ENCODE measurements around the gene ADCY4.

DNA sequence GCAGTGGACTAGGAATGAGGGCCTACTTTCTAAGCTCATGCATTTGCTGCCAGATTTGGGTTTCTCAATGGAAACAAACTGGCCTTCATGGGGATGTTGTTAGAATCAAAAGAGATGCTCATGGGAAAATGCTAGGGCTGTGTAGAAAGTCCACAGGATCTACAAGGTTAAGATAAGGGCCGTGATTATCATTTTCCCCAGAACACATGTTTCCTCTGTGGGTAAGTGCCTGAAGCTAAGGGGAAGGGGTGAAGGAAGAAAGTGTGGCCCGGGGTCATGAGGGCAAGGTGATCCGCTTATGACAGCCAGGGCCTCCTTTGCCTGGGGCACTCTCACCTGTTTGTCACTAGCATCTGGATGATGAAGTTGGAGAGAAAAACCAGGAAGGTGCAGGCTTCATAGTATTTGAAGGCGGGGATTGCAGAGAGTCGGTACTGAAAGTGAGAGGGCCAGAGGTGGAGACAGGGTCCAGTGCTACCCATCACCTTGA is 9.8 kb downstream of the ADCY4 start:
- TF ChIP-seq, protein P1, sequence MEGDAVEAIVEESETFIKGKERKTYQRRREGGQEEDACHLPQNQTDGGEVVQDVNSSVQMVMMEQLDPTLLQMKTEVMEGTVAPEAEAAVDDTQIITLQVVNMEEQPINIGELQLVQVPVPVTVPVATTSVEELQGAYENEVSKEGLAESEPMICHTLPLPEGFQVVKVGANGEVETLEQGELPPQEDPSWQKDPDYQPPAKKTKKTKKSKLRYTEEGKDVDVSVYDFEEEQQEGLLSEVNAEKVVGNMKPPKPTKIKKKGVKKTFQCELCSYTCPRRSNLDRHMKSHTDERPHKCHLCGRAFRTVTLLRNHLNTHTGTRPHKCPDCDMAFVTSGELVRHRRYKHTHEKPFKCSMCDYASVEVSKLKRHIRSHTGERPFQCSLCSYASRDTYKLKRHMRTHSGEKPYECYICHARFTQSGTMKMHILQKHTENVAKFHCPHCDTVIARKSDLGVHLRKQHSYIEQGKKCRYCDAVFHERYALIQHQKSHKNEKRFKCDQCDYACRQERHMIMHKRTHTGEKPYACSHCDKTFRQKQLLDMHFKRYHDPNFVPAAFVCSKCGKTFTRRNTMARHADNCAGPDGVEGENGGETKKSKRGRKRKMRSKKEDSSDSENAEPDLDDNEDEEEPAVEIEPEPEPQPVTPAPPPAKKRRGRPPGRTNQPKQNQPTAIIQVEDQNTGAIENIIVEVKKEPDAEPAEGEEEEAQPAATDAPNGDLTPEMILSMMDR (conservative IDR thresholded peaks at IDR 0.05) = no peak
- TF ChIP-seq ZFX (IDR thresholded peaks at IDR 0.05) = no peak
